GM21360 (cell line): ENCODE measurements around the gene DMBX1.

Source experiments
- ATAC-seq: cut with Tn5 transposase; IDR thresholded peaks from one replicate; pipeline ENCODE4 v1.9.1; 2021; ENCODE audit warnings: mild to moderate bottlenecking, moderate library complexity; ENCODE audit not compliant: unreplicated experiment

Gene DMBX1

DNA sequence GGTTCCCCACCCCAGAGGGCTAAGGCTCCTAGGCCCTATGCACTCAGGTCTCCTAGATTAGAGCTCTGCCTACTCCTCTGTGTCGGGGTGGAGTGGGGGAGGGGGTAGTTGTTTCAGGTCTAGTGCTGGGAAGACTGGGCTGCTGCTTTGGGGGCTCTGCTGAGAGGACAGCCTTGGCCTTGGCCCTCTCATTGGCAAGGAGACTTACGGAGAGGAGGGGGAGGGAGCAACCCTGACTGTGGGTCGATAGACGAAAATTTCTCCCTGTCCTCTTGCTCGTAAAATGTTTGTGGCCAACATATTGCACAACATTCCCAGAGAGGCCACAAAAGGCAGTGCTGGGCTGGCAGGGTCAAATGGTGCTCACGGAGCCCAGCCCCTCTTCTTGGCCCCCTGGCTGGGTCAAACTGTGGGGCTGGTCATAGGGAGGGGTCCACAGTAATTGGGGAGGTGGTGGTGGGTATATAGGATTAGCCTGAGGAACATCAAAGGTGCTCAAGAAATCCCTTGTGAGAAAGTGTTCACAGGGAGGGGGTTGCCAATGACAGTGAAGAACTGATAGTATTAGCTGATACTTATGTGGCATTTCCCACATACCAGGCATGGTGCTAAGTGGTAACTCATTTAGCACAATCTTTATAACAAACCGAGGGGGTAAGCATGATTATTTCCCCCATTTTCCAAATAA is 8.5 kb upstream of the DMBX1 start:
- ATAC-seq: no peak

GRCh38 chr1:46481961-46482360 is 7.7 kb upstream of the DMBX1 start:
- ATAC-seq: no peak

DNA sequence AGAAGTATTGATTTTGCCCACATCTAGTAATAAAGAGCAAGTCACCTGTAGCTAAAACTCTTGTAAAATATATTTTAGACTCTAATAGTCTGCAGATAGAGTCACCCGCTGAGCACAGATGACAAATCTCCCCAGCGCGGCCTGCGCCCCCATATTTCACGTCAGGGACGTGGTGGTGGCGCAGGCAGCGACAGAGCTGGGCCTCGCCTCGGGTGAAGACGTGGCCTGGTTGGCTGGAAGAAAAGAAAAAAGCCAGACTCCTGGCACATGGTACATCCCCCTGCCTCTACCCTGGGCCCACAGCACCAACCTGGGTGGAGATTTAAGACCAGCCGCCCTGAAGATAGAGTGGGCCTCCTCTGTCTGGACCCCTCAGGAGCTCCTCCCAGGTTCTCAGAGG is 6.0 kb upstream of the DMBX1 start:
- ATAC-seq: no peak

- no peak for ATAC-seq
Measured at GRCh38 chr1:46484783-46485490, 4.7 kb upstream of the DMBX1 start.

- no peak for ATAC-seq
Measured at GRCh38 chr1:46485564-46486431, 3.8 kb upstream of the DMBX1 start.

DNA sequence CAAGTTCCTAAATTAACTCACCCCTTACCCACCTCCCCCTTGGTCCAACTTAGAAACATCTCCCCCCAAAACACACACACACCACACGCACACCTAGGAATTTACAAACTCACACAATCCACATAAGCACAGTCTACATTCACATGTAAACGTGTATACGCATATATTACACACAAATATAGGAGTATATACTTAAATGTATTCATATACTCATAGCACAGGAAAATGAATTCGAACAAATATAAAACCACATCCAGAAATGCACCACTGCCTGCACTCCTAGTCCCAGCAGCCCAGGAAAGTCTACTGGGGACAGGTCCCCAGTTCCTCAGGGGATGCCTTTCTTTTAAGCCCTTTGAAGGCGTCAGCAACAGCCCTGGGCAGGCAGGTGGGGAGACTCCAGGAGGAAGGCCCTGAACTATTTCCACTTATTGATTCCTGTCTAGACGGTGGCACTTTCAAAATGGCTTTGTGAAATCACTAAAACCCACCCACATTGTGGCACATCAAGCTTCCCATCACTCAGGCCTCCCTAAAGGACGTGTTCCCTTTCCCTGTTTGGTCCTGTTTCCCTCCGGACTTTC is 3.1 kb upstream of the DMBX1 start:
- no peak for ATAC-seq

- ATAC-seq: no peak
Measured at GRCh38 chr1:46487818-46488218, 1.8 kb upstream of the DMBX1 start.

GRCh38 chr1:46488343-46489168 is 1.1 kb upstream of the DMBX1 start:
- ATAC-seq: no peak

DNA sequence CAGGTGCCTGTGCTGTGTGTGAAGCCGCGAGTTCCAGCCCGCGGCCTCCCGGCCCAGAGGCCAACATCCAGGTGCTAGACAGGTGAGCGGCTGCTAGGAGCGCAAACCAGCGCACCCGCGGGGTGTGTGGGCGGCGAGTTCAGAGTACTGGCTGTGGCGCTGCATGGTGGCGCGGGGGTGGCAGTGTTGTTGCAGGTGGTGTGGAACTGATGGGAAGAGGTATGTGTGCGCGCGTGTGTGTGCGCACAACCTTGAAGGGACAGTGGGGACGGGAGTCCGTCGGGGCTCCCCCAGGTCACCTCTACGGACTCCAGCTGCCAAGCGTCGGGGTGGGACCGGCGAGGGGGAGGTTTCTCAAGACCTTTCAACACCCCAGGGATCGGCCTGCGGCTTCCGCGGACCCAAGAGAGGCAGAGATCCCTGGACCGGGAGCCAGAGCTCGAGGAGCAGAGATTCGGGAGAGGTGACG is 433 bp upstream of the DMBX1 start:
- no peak for ATAC-seq

- no peak for ATAC-seq
Measured at GRCh38 chr1:46490406-46490655, 695 bp downstream of the DMBX1 start.

DNA sequence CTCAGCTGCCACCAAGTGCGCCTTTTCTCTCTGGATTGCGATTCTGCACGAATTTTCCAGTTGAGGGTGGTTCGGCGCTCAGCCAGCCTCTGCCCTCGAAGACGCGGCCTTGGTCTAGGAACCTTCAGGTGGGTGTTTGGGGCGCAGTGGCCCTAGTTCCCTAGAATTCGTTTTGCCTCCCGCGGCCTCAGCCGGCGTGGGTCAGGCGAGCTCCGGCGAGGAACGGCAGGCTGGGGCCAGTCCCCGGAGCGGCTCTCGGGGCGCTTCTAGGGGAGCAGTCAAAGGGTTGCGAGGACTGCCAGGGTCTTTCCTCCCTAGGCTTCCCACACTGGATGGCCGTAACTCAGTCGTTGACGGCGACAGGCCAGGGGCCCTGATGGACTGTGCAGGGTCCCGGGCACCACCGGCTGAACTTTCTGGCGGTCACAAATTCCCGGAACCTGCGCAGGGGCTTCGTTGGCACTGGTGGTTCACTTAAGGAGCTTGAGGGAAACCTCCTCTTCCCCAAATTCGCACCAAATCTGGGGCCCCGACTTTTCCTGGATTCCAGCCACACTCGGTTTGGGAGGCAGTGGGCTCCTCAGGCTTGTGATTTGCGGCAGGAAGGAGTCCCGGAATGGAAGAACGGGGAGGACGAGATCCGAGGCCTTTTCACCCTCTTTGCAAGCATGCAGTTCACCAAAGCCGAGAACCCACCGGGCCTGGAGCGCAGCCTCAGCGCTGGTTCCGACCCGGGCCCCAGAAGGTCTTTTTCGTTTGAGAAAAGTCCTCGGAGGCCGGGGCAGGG is 1.2 kb downstream of the DMBX1 start:
- ATAC-seq: no peak

DNA sequence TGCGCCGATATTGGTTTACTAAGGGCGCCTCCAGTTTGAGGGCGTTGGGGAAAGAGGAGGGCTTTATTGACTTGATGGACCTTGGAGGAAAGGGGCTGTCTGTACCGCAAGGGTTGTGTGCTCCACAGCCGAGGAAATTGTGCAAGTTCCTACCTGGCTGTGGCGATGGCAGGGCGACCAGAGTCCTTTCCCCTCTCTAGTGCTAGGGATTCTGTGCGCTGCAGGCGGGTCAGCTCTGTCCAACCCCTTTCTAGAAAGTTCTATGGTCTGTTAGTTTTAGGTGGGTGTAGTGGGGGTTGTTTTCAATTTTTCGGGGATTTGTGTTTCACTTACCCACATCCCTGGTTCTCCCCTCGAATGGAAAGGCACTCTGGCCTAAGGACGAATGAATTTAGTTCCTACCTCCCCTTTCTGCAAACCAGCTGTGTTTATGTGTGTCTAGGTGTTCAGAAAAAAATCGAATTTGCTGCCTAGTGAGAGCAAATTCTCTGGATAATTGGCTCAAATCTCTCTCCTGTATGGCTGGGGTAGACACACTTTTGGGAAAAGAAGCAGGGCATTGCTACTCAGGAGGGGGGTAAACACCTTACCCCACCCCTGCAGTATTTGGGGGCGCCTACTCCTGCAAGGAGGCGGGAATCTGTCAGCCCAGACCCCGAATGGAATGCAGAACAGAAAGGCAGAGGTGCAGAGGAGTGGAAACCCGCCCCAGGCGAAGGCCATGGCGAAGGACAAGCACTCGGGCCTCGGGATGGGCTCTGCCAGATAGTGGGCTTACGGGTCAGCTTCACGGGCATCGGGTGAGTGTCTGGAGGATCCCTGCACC is 2.0 kb downstream of the DMBX1 start:
- no peak for ATAC-seq

DNA sequence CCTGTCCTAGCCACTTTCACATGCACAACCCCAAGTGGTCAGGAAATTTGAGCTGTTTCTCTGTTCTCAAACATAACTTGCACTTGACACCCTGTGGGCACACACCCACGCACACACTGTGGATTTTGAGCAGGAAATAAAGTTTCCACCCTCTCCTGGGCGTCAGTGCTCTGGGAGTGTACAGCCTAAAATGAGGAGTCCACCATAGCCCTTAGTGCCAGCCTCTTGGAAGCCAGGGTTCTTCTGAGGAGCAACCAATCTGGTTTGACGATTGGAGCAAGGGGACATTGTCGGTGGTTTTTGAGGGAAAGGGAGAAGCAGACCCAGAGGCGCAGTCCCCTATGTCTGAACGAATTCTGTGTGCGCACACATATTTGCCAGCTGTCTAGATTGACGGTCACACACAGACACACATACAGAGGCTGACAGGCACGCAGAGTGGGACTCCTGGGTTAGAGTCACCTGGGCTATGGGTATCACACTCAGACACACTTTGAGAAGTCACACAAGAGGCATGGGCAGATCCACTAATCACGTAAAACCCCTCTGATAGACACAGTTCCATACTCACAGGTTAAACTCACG is 2.7 kb downstream of the DMBX1 start:
- ATAC-seq: no peak

- no peak for ATAC-seq
Measured at GRCh38 chr1:46492871-46493270, 3.2 kb downstream of the DMBX1 start.

DNA sequence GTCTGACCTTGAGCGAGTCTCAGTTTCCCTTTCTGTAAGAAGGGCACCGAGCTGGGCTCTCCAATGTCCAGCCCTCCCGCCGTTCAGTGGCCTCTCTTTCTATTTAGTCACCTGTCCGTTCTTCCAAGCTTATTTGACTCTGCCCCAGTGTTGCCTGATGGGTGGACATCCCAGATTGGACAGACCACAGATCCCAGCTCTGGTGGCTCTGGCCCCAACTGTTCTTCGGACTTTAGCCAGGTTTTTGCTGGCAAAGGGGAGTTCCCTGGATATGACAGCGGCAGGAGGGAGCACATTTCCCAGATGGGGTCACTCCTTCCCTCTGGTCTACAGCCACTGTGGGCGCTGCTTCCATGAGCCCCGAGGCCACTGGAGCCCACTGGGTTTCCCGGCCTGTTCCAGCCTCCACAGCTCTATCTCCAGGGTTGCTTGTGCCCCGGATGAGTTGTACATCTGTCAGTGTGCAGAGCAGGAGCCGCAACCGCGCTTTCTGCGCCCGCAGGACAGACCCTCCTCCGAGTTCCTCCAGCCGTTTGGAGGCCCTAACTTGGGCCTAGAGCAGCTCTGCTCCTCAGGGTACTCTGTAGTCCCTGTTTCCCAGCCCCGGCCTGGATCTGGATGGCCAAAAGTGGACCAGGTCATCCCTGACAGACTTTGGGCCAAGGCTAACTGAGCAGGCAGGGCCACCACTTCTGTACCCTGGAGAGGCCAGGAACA is 3.8 kb downstream of the DMBX1 start:
- ATAC-seq: no peak

DNA sequence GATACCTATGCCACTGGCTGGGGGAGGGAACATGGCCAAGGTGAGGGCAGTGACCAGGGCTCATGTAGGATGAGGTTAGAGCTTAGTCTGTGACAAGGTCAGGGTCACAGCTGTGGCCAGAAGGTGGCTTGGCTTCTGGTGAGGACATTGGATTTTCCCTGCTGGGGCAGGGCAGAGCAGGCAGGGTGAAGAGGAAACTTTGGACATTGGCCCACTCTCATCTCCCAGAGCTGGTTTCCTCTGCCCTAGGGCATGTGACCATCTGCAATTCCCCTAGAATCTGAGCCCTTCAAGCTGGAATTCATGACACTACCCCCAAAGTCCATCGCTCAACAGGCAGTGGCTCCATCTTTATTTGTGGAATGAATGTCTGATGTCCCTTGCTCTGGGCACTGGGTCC is 5.3 kb downstream of the DMBX1 start:
- no peak for ATAC-seq

GRCh38 chr1:46495778-46496177 is 6.1 kb downstream of the DMBX1 start:
- no peak for ATAC-seq

- no peak for ATAC-seq
Measured at GRCh38 chr1:46496505-46496904, 6.9 kb downstream of the DMBX1 start.
